Endothelial cell of coronary artery (primary cell): ENCODE measurements around the gene KIF1C. TPM values are rescaled to one million over a fixed set of nuclear protein-coding genes. Genes with fewer than 3 reads are reported as not detected.

Source experiments
- total RNA-seq: library from RNA; depleted of rRNA; stranded (reverse); fragments of >200 nt; gene quantifications from 2 replicates; pipeline ENCODE4 v1.2.3, GENCODE V29; 2014

Gene KIF1C
- 132 and 141 TPM in 2 replicates for total RNA-seq

DNA sequence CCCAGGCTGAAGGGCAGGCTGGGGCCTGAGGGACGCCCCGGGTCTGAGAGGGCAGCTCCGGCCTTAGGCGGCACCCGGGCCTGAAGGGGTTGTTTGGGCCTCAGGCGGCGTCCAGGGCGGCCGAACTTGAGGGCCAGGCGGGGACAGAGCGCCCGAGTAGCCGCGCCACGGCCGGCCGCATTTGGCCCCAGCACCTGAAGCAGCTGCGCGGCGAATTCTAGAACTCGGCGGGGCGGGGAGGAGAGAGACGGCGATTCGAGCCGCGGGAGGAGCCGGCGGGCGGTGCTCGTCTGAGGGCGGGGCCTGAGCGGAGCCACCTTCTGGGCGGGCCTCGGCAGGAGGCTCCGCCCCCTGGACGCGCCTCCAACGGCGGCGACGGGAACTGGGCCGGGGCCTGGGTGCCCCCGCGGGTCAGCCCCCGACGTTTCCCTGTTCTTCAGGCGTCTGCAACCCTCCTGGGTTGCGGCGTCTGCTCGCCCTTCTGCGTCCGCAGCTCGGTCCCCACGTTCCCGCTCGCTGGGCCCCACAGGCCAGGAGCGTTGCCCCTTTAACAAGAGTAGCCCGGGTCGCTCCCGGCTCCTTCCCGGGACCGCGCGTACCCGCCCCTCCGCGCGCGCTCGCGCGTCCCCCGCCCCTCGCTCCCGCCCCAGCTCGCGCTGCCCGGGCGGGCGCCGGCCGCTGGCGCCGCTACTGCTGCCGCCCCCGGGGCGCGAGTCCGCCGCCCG is at the start of gene KIF1C, which contains the start of gene INCA1:
Gene KIF1C (plus strand): TSS at position 649 of the 725 bp plus-strand sequence. CDS start 2,297 bp downstream, outside the sequence.
Gene INCA1 (minus strand): TSS at position 221 of the 725 bp plus-strand sequence. CDS start 3,085 bp downstream, outside the sequence.

GRCh38 chr17:4948166-4948930 is 49.4 kb upstream of the KIF1C start, which contains the start of gene PFN1:
PFN1 (minus strand) TSS chr17:4948530; CDS start chr17:4948394, 136 bp downstream.

GRCh38 chr17:4950746-4951204 is 47.0 kb upstream of the KIF1C start, which contains the start of gene ENO3:
ENO3 (plus strand) TSS chr17:4951119; CDS start chr17:4951830, 711 bp downstream.

DNA sequence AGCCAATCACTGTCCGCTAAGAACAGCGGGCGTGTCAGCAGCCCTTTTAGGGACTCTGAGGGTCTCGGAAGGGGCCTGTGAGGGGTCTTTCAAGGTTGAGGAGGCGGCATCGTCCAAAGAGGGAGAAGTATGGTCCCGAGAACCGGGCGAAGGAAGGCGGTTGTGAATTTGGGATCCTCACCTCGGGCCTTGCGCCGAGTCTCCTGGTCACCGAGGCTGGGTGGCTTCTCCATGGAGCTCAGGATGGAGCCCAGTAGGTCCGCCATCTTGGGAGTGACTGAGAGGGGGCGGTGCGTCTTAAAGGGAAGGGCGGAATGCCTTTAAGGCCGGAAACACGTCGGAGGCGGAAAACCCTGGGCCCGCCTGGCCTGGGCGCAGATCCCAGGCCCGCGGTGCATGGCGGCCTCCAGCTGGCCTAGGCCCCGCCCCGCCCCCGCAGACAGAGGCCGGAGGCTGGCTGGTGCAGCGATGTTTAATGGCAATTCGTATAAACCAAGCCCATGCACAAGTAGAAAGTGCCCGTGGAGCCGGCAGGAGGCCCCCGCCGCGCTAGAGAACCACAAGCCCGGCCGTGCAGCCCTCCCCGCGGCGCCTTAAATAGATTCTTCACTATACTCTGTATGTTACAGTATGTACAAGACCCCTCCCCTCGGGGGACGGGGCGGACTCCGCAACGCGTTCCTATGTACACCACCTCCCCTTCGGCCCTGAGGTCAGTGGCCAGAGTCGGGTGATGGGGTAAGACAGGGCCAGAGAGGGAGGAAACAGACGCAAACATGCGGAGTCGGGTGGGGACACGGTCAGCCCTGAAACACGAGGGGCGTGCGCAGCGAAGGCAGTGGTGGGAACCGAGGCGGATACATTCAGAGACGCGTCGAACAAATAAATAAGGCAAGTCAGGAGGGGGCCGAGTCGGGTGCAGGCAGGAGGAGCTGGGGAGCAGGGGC is 29.9 kb upstream of the KIF1C start, which contains the start of gene SPAG7:
Gene SPAG7 (minus strand): TSS at position 279 of the 947 bp plus-strand sequence. CDS start 13 bp downstream, at position 266.

DNA sequence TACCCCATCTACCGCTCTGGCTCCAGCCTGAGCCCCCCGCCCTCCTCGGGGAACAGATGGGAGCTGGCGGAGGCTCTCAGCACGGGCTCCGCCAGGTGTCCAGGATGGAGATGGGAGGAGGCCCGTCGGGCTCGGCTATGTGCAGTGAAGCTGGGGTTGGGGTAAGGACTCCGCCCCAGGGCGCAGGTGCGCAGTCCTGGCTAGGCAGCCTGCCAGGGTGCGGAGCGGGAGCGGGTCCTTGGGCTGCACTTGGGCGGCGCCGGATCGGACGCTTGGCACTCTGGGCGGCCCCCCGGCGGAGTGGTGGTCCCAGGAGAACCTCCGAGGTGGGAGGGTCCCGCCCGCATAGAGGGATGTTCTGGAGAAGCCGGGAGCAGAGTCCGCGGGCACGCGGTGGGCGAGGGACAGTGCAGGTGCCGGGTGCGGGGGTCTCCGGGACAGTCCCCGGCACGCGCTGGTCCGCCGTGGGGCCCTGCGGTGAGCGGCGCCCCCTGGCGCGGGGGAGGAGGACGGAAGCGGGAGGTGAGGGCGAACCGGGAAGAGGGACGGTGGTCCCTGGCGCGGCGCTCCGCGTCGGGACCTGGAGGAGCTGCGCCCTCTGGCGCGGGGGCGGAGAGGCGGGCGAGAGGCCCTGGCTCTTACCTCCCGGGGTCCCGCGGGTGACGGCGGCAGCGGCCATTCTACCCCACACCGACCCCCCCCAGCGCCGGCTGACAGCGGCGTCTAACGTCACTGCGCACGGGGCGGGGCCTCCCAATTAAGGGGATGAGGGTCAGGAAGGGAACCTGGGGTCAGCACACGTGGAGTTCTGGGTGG is 10.6 kb upstream of the KIF1C start, which contains the start of gene CAMTA2:
Gene CAMTA2 (minus strand): TSS at position 725 of the 816 bp plus-strand sequence. CDS start 1,453 bp downstream, outside the sequence.

GRCh38 chr17:5035315-5035714 is 37.6 kb downstream of the KIF1C start, which contains the start of gene SLC52A1:
SLC52A1 (minus strand) TSS chr17:5035426; CDS start chr17:5034606, 820 bp downstream.

Other genes with a start within 250 kb of the KIF1C start
- gene TM4SF5, start 226.1 kb upstream of the KIF1C start, total RNA-seq, result not detected in 2 replicates
- gene VMO1, start 211.6 kb upstream of the KIF1C start, total RNA-seq, result 0.19 and 0.45 TPM in 2 replicates
- not detected in 2 replicates for gene GLTPD2, start 209.0 kb upstream of the KIF1C start, total RNA-seq
- 196 and 275 TPM in 2 replicates for gene PSMB6, start 201.8 kb upstream of the KIF1C start, total RNA-seq
- 28.0 and 28.3 TPM in 2 replicates for gene PLD2, start 190.8 kb upstream of the KIF1C start, total RNA-seq
- gene MINK1, start 164.6 kb upstream of the KIF1C start, total RNA-seq, result 30.8 and 48.3 TPM in 2 replicates
- gene C17orf107, start 98.4 kb upstream of the KIF1C start, total RNA-seq, result 0.63 and 1.6 TPM in 2 replicates
- 0.28 and 1.5 TPM in 2 replicates for gene CHRNE, start 94.9 kb upstream of the KIF1C start, total RNA-seq
- not detected in 2 replicates for gene GP1BA, start 65.7 kb upstream of the KIF1C start, total RNA-seq
- 53.0 and 53.2 TPM in 2 replicates for gene SLC25A11, start 57.9 kb upstream of the KIF1C start, total RNA-seq
- gene RNF167, start 57.7 kb upstream of the KIF1C start, total RNA-seq, result 15.5 and 18.8 TPM in 2 replicates
- 806 and 926 TPM in 2 replicates for gene PFN1, start 49.4 kb upstream of the KIF1C start, total RNA-seq
- 0.99 and 1.8 TPM in 2 replicates for gene ENO3, start 46.8 kb upstream of the KIF1C start, total RNA-seq
- gene SPAG7, start 30.1 kb upstream of the KIF1C start, total RNA-seq, result 56.9 and 63.6 TPM in 2 replicates
- 4.3 and 13.7 TPM in 2 replicates for gene CAMTA2, start 10.3 kb upstream of the KIF1C start, total RNA-seq
- 0.18 and 0.56 TPM in 2 replicates for gene INCA1, start 428 bp upstream of the KIF1C start, total RNA-seq
- under 0.01 and 0.09 TPM in 2 replicates for gene SLC52A1, start 37.5 kb downstream of the KIF1C start, total RNA-seq
- gene ZFP3, start 80.5 kb downstream of the KIF1C start, total RNA-seq, result 0.90 and 1.7 TPM in 2 replicates
- 5.4 and 6.4 TPM in 2 replicates for gene ZNF232, start 113.9 kb downstream of the KIF1C start, total RNA-seq
- gene USP6, start 118.1 kb downstream of the KIF1C start, total RNA-seq, result under 0.01 TPM in 1 of 2 replicates, not detected in the other
- gene ZNF594, start 193.9 kb downstream of the KIF1C start, total RNA-seq, result 3.2 and 4.9 TPM in 2 replicates
- not detected in 2 replicates for gene SCIMP, start 236.9 kb downstream of the KIF1C start, total RNA-seq